ENCODE results near the gene ROBO1. TPM values are rescaled to one million over a fixed set of nuclear protein-coding genes. Genes with fewer than 3 reads are reported as not detected.
A peak's percentile ranks its signal among the peaks of the same experiment; 100 is the strongest.

The ROBO1 gene
- polyA plus RNA-seq, 1 experiment: 33.9 TPM

GRCh38 chr3:79297245-79297960, 470.4 kb downstream of the ROBO1 start:
- POLR2A ChIA-PET: no interaction called here
- no peaks in the 10 kb centered on the region for H3K36me3 ChIP-seq (ENCODE audit: control insufficient read depth, insufficient read depth, low read length)
- CTCF ChIA-PET: no interaction called here
- no peaks in the 10 kb centered on the region for H3K27me3 ChIP-seq (ENCODE audit: control insufficient read depth, insufficient read depth, low read length)
- no peak for TF ChIP-seq CTCF (IDR thresholded peaks at IDR 0.05; ENCODE audit: insufficient read depth, low read depth, low read length)
- H3K4me3 ChIP-seq (ENCODE audit: low read depth, low read length): no peak overlapping the region
- DNase-seq (ENCODE audit: low read depth): peak; percentile 81

- POLR2A ChIA-PET: no interaction called here
Observed at GRCh38 chr3:79286882-79287281, 480.9 kb downstream of the ROBO1 start.

DNA sequence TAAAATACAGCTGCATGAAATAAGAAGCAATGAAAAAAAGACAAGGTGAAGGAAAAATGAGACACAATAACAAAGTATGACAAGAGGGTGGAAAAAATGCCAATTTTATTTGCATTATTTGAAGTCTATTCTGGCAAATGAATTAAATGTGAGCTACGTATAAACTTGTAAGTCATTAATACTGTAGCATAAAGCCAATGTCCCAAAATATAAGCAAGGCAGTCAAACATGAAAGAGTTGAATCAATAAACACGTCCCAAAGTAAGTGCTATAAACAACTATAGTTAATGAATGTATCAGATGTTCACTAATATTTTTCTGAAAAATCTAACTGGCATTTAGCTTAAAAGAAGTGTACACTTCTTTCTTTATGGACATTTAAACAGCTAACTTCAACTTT, 481.9 kb downstream of the ROBO1 start:
- CTCF ChIA-PET: no interaction called here

More at GRCh38 chr3:79286882-79287281, 480.9 kb downstream of the ROBO1 start:
- no peaks in the 10 kb centered on the region for H3K36me3 ChIP-seq (ENCODE audit: control insufficient read depth, insufficient read depth, low read length)
- no peaks in the 10 kb centered on the region for H3K27me3 ChIP-seq (ENCODE audit: control insufficient read depth, insufficient read depth, low read length)
- CTCF ChIA-PET: no interaction called here
- no peak for DNase-seq (ENCODE audit: low read depth)
- H3K4me3 ChIP-seq (ENCODE audit: low read depth, low read length): no peak overlapping the region
- TF ChIP-seq CTCF (IDR thresholded peaks at IDR 0.05; ENCODE audit: insufficient read depth, low read depth, low read length): no peak

DNA sequence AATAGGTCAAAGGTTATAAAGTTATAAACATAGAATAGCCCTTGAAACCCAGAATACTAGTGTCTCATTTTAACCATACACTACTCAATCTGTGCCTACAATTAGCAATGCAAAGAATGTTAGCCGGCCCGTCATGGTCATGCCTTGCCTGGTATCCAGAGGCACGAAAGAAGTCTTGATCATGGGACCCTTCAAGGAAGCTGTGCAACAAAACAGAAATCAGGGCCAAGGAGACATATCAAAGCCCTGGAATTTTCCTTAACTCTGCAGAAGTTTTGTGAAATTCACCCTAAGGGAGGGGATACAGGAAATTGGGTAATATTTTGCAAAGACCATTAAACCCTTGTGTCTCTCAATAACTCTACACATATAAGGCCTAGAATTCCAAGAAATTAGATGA, 482.4 kb downstream of the ROBO1 start:
- Histone ChIP-seq H3K27me3 (ENCODE audit: control insufficient read depth, insufficient read depth, low read length) (no peaks in the 10 kb centered on the region), H3K4me3 (ENCODE audit: low read depth, low read length) (no peak overlapping the region), H3K36me3 (ENCODE audit: control insufficient read depth, insufficient read depth, low read length) (no peaks in the 10 kb centered on the region)
- DNase-seq (ENCODE audit: low read depth): no peak
- POLR2A ChIA-PET: no interaction called here
- no peak for TF ChIP-seq CTCF (IDR thresholded peaks at IDR 0.05; ENCODE audit: insufficient read depth, low read depth, low read length)
- CTCF ChIA-PET: no interaction called here

More for the DNA sequence above, 481.9 kb downstream of the ROBO1 start:
- no peak for TF ChIP-seq CTCF (IDR thresholded peaks at IDR 0.05; ENCODE audit: insufficient read depth, low read depth, low read length)
- no peak for DNase-seq (ENCODE audit: low read depth)
- H3K27me3 ChIP-seq (ENCODE audit: control insufficient read depth, insufficient read depth, low read length): no peaks in the 10 kb centered on the region
- no peak overlapping the region for H3K4me3 ChIP-seq (ENCODE audit: low read depth, low read length)
- H3K36me3 ChIP-seq (ENCODE audit: control insufficient read depth, insufficient read depth, low read length): no peaks in the 10 kb centered on the region
- POLR2A ChIA-PET: no interaction called here

DNA sequence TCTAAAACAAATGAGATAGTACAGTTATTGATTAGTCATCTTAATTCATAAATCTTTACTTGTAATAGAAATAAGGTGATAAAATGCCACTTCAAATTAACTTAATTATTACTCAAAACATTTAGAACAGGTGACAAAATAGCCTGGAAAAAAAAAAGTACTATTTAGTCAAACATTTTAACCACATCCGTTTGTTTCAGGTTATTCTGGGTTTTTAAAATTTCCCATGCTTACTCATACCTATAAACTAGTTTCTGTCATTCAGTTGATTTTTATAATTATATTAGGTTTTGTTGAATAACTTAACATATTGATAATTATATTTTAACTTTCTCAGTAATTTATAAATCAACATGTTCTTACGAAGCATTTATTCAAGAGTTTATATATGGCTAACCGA, 483.0 kb downstream of the ROBO1 start:
- Histone ChIP-seq H3K36me3 (ENCODE audit: control insufficient read depth, insufficient read depth, low read length) (no peaks in the 10 kb centered on the region), H3K4me3 (ENCODE audit: low read depth, low read length) (no peak overlapping the region), H3K27me3 (ENCODE audit: control insufficient read depth, insufficient read depth, low read length) (no peaks in the 10 kb centered on the region)
- ChIA-PET CTCF (interaction anchor here (0.6 kb wide), 1 partner anchor 241 kb away, joined by 3 read pairs; no protein-coding TSS in a partner anchor), POLR2A (no interaction called here)
- TF ChIP-seq CTCF (IDR thresholded peaks at IDR 0.05; ENCODE audit: insufficient read depth, low read depth, low read length): no peak
- no peak for DNase-seq (ENCODE audit: low read depth)

Data from BJ (cell line).